GM21526 (cell line): ENCODE measurements around the gene KAZN.

Source experiments
- ATAC-seq: cut with Tn5 transposase; IDR thresholded peaks from one replicate; pipeline ENCODE4 v1.9.1; 2021; ENCODE audit warnings: moderate library complexity; ENCODE audit not compliant: unreplicated experiment, low FRiP score

KAZN gene

GRCh38 chr1:14941864-14942263 is 343.4 kb downstream of the KAZN start:
- ATAC-seq = no peak

- ATAC-seq = no peak
These were observed 346.0 kb downstream of the KAZN start for GRCh38 chr1:14944471-14944985.

GRCh38 chr1:14945132-14946010 is 346.9 kb downstream of the KAZN start:
- no peak for ATAC-seq

- no peak for ATAC-seq
These were observed 347.5 kb downstream of the KAZN start for GRCh38 chr1:14946011-14946359.

- ATAC-seq = no peak
These were observed 348.3 kb downstream of the KAZN start for GRCh38 chr1:14946684-14947238.

- no peak for ATAC-seq
These were observed 348.9 kb downstream of the KAZN start for GRCh38 chr1:14947421-14947820.

- no peak for ATAC-seq
These were observed 349.7 kb downstream of the KAZN start for GRCh38 chr1:14948112-14948652.

GRCh38 chr1:14949270-14949835 is 350.9 kb downstream of the KAZN start:
- ATAC-seq = no peak

- no peak for ATAC-seq
These were observed 351.6 kb downstream of the KAZN start for GRCh38 chr1:14949836-14950713.

- ATAC-seq = no peak
These were observed 353.3 kb downstream of the KAZN start for GRCh38 chr1:14951766-14952165.

GRCh38 chr1:14952626-14953314 is 354.3 kb downstream of the KAZN start:
- no peak for ATAC-seq

GRCh38 chr1:14954210-14954609 is 355.7 kb downstream of the KAZN start:
- ATAC-seq = no peak

GRCh38 chr1:14954930-14955329 is 356.4 kb downstream of the KAZN start:
- ATAC-seq = no peak

GRCh38 chr1:14955402-14955801 is 356.9 kb downstream of the KAZN start:
- ATAC-seq = no peak

- ATAC-seq = no peak
These were observed 357.5 kb downstream of the KAZN start for GRCh38 chr1:14955976-14956375.

- ATAC-seq = no peak
These were observed 358.2 kb downstream of the KAZN start for GRCh38 chr1:14956579-14957195.

- ATAC-seq = no peak
These were observed 359.1 kb downstream of the KAZN start for GRCh38 chr1:14957375-14958098.

GRCh38 chr1:14958249-14959058 is 360.0 kb downstream of the KAZN start:
- ATAC-seq = no peak
